Measurements from ENCODE around the gene RPRD1B. TPM values are rescaled to one million over a fixed set of nuclear protein-coding genes. Genes with fewer than 3 reads are reported as not detected.

RPRD1B gene
- total RNA-seq, 1 donor from 2014 or later, result 29.2 TPM

DNA sequence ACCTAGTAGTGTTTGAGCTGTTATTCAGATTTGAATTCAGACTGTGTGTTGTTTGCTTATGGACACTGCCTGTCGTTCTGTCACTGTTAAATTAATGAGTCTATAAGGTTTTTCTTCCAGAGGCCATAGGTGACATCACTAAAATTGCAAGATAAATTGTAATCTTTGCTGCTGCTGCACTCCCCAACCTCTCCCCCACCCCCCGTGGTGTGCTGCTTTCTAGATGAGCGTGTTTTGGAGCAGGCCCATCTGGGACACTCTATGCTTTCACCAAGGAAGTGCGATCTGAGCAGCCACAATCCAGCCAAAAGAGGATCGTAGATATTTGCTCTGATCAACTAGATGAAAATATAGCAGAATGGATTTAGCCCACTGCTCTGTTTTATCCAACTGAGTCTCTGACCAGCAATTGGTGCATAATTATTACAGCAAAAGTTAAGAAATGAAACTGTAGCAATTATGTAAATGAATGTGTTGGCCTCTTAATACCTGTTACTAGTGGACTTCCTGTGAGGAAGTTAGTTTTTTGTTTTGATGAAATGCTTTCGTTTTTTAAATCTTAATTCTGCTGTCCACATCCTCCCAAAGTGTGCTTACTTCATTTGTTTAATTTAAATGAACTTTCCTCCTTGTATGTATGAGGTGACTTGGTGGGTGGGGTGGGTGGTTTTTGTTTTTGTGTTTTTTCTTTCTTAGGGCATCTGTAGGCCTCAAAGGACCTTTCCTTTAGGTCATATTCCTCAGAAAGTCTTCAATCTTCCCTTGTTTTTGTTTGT lies 58.1 kb downstream of the RPRD1B start:
- H3K27ac Mint-ChIP-seq (ENCODE audit: unreplicated experiment), result peak overlapping the region; percentile 52
- H3K4me1 Mint-ChIP-seq (ENCODE audit: low read depth, unreplicated experiment), result peaks cover 27% of the 10 kb centered on the region
- H3K9me3 Mint-ChIP-seq (ENCODE audit: unreplicated experiment), result peaks cover 3% of the 10 kb centered on the region
- peaks cover 4% of the 10 kb centered on the region for H3K36me3 Mint-ChIP-seq (ENCODE audit: unreplicated experiment)
- H3K4me3 Mint-ChIP-seq (ENCODE audit: unreplicated experiment), result peak overlapping the region; percentile 42
- DNase-seq, result no peak
- H3K27me3 Mint-ChIP-seq (ENCODE audit: unreplicated experiment), result peaks cover 2% of the 10 kb centered on the region
- TF ChIP-seq, protein P1, sequence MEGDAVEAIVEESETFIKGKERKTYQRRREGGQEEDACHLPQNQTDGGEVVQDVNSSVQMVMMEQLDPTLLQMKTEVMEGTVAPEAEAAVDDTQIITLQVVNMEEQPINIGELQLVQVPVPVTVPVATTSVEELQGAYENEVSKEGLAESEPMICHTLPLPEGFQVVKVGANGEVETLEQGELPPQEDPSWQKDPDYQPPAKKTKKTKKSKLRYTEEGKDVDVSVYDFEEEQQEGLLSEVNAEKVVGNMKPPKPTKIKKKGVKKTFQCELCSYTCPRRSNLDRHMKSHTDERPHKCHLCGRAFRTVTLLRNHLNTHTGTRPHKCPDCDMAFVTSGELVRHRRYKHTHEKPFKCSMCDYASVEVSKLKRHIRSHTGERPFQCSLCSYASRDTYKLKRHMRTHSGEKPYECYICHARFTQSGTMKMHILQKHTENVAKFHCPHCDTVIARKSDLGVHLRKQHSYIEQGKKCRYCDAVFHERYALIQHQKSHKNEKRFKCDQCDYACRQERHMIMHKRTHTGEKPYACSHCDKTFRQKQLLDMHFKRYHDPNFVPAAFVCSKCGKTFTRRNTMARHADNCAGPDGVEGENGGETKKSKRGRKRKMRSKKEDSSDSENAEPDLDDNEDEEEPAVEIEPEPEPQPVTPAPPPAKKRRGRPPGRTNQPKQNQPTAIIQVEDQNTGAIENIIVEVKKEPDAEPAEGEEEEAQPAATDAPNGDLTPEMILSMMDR (IDR thresholded peaks at IDR 0.05; ENCODE audit: partially characterized antibody, unreplicated experiment), result no peak

DNA sequence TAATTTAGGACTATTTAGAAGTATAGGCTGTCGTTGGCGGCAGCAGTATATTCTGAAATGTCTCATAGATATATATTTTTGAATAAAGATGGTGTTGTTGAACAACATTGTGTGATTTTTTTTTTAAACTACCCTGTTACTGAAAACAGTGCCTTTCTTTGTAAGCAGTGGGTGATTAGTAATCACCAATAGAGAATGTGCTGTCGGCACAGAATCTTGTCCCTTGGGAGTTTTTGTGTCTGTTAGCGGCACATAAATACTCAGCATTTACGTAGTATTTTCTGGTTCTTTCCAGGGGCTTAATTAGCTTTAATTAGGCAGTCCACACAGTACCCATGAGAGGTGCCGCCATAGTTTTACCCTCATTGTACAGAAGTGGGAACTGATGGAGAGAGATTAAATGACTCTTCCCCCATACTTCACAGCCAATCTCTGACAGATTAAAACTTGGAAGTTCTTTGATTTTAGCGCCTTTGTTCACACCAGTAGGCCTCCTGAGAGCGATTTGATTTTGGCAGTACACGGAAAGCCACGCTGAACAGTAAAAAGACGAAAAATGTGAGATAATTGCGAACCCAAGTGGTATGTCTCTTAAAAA lies 58.8 kb downstream of the RPRD1B start:
- H3K27ac Mint-ChIP-seq (ENCODE audit: unreplicated experiment), result peak overlapping the region; percentile 59
- H3K4me3 Mint-ChIP-seq (ENCODE audit: unreplicated experiment), result peak overlapping the region; percentile 42
- H3K4me1 Mint-ChIP-seq (ENCODE audit: low read depth, unreplicated experiment), result peaks cover 27% of the 10 kb centered on the region
- H3K27me3 Mint-ChIP-seq (ENCODE audit: unreplicated experiment), result peaks cover 1% of the 10 kb centered on the region
- DNase-seq, result no peak
- TF ChIP-seq, protein P1 (IDR thresholded peaks at IDR 0.05; ENCODE audit: partially characterized antibody, unreplicated experiment), result no peak
- H3K9me3 Mint-ChIP-seq (ENCODE audit: unreplicated experiment), result peaks cover 3% of the 10 kb centered on the region
- peaks cover 4% of the 10 kb centered on the region for H3K36me3 Mint-ChIP-seq (ENCODE audit: unreplicated experiment)

DNA sequence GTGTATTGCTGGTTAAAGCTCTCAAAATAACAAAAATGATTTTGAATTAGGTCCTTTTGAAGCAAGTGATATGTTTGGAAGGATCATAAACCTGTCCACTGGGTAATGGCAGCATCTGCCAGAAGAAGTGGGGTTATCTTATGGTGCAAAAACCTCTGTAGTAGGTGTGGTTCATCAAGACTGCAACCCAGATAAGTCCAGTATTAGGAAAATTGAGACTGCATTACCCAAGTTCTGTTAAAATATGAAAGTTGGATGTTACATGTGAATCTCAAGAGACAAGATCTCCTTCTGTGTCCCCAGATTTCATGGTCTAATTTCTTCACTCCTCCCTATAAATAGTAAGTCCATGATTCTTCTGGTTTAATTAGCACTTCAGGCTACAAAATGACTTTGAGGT lies 59.4 kb downstream of the RPRD1B start:
- Mint-ChIP-seq H3K27me3 (ENCODE audit: unreplicated experiment) (no peaks in the 10 kb centered on the region), H3K9me3 (ENCODE audit: unreplicated experiment) (peaks cover 3% of the 10 kb centered on the region), H3K27ac (ENCODE audit: unreplicated experiment) (no peak overlapping the region), H3K4me3 (ENCODE audit: unreplicated experiment) (no peak overlapping the region), H3K36me3 (ENCODE audit: unreplicated experiment) (peaks cover 4% of the 10 kb centered on the region), H3K4me1 (ENCODE audit: low read depth, unreplicated experiment) (peaks cover 27% of the 10 kb centered on the region)
- TF ChIP-seq, protein P1 (IDR thresholded peaks at IDR 0.05; ENCODE audit: partially characterized antibody, unreplicated experiment), result no peak
- no peak for DNase-seq

DNA sequence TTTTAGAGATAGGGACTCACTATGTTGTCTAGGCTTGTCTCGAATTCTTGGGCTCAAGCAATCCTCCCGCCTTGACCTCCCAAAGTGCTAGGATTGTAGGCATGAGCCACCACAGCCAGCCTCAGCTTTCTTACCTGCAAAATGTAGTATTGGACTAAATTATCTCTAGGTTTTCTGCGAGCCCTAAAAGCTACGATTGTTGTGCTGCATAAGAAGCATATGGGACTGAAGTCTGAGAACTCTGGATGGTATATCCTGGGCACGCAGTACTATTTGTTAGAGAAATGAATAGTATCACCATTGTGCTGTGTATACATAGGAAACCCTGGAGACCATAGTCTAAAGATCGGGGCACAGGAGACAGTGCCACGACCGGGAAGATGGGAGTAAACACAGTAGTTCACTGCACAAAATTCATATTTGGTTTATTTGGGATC lies 60.1 kb downstream of the RPRD1B start:
- H3K27ac Mint-ChIP-seq (ENCODE audit: unreplicated experiment), result no peak overlapping the region
- H3K27me3 Mint-ChIP-seq (ENCODE audit: unreplicated experiment), result no peaks in the 10 kb centered on the region
- no peaks in the 10 kb centered on the region for H3K36me3 Mint-ChIP-seq (ENCODE audit: unreplicated experiment)
- H3K9me3 Mint-ChIP-seq (ENCODE audit: unreplicated experiment), result peaks cover 3% of the 10 kb centered on the region
- H3K4me3 Mint-ChIP-seq (ENCODE audit: unreplicated experiment), result no peak overlapping the region
- no peak for DNase-seq
- peaks cover 27% of the 10 kb centered on the region for H3K4me1 Mint-ChIP-seq (ENCODE audit: low read depth, unreplicated experiment)
- TF ChIP-seq, protein P1 (IDR thresholded peaks at IDR 0.05; ENCODE audit: partially characterized antibody, unreplicated experiment), result no peak

DNA sequence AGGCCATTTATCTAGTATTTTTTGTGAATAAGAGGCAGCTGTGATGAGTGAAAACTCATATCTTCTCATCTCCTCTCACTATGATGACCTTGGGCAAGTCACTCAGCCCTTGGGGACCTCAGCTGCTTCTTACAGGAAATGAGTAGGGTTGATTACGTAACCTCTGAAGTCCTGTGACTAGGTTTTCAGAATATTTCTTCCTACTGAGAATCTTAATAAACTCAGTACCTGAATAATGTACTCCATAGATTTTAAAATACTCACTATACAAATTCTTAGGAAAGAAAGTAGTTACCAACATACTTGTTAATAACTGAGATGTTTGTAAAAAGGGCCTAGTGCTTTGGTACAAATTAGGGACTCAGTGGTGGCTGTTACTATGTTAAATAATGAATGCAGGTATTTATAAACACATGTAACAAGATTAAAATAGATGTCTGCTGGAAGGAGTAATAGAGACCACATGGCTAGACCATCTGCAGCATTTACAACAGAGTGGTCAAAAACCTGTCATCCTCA lies 60.9 kb downstream of the RPRD1B start:
- Mint-ChIP-seq H3K4me3 (ENCODE audit: unreplicated experiment) (no peak overlapping the region), H3K27ac (ENCODE audit: unreplicated experiment) (no peak overlapping the region)

More for the DNA sequence above, 60.9 kb downstream of the RPRD1B start:
- peaks cover 27% of the 10 kb centered on the region for H3K4me1 Mint-ChIP-seq (ENCODE audit: low read depth, unreplicated experiment)
- H3K27me3 Mint-ChIP-seq (ENCODE audit: unreplicated experiment), result peaks cover 1% of the 10 kb centered on the region
- TF ChIP-seq, protein P1 (IDR thresholded peaks at IDR 0.05; ENCODE audit: partially characterized antibody, unreplicated experiment), result no peak
- no peaks in the 10 kb centered on the region for H3K9me3 Mint-ChIP-seq (ENCODE audit: unreplicated experiment)
- no peaks in the 10 kb centered on the region for H3K36me3 Mint-ChIP-seq (ENCODE audit: unreplicated experiment)
- no peak for DNase-seq
